ENCODE measurements around the gene PPP1R37.

PPP1R37 gene

DNA sequence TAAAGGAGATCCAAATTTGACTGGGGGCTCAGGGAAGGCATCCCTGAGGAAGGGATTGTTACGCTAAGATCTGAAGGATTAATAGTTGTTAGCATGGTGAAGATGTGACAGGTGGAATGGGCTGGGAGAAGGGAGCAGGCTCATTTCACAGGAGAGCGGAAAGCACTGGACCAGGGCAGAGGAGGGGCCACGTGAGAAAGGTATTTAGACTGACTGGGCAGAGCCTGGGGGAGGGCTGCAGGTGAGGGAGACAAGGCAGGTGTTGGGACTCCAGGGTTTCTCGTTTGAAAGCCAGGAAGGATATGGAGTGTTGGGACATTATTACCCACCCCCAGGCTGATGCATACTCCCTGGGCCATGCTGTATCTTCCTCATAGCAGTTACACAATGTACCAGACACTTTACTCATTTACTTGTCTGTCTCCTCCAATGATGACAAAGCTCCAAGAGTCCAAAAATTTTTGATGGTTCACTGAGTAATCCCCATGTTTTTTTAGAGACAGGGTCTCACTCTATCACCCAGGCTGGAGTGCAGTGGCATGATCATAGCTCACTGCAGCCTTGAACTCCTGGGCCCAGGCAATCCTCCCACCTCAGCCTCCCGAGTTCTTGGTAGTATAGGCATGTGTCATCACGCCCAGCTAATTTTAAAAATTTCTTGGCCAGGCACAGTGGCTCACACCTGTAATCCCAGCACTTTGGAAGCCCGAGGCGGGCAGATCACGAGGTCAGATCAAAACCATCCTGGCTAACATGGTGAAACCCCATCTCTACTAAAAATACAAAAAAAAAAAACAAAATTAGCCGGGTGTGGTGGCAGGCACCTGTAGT, 82.8 kb downstream of the PPP1R37 start:
- no peak for DNase-seq (ENCODE audit: low spot score)

GRCh38 chr19:45177817-45178261, 84.9 kb downstream of the PPP1R37 start, which contains the start of gene TRAPPC6A:
TRAPPC6A (minus strand) TSS chr19:45178237; CDS start chr19:45178218, 19 bp downstream.
- peak; percentile 82 for DNase-seq (ENCODE audit: low spot score)
- peak within 1 kb of the TSS; percentile 93 for H3K27ac ChIP-seq
- ChIA-PET POLR2A (ENCODE audit: low non-redundant PET) (interaction anchor here (0.9 to 1.3 kb wide), 2 partner anchors 13 to 85 kb away, joined by 3 read pairs; partner anchors contain the start of gene PPP1R37), CTCF (interaction anchor here (0.5 kb wide), 1 partner anchor 106 kb away, joined by 3 read pairs; no protein-coding TSS in a partner anchor)
- TF ChIP-seq CTCF (conservative IDR thresholded peaks at IDR 0.05; ENCODE audit: low read depth): no peak

More for the DNA sequence above, 82.8 kb downstream of the PPP1R37 start:
- POLR2A ChIA-PET (ENCODE audit: low non-redundant PET): no interaction called here
- no peak for TF ChIP-seq CTCF (conservative IDR thresholded peaks at IDR 0.05; ENCODE audit: low read depth)
- H3K27ac ChIP-seq: peak overlapping the region; percentile 93
- CTCF ChIA-PET: no interaction called here

DNA sequence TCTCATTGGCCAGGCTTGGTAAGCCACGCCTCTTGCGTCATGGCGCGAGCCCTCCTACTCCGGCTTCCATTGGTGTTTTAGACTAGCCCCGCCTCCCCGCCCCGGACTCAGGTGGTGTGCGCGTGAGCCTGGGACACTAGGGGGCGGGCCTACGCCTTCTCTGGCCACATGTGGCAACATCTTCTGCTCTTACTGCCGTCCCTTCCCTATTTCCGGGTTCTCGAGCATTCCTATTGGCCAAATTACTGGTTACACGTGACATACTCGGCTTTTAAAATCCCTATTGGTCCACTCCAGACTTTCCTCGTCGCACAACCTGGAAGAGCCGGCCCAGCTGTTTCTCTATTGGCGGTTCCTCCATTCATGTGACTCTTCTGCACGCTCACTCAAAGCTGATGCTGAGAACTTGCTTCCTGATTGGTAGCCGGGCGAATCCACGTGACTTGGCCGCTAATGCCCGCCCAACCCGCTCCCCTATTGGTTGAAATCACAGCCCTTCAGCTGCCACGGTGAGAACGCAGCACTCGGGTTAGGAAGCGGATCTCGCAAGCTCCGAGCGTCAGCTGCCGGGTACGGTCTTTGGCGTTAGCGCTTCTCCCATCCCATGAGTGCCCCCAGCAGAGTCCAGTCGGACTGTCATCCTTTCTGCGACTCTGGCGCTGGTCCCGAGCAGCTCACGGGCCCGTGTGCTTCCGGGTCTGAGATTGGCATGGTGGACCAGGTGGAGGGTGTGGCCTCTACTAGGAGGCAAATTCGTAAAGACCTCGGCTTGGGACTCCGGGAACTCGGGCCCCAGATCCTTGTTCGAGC, 85.5 kb downstream of the PPP1R37 start, which contains the start of gene BLOC1S3:
TSS of gene BLOC1S3 (plus strand) at position 523 of the 810 bp plus-strand sequence. CDS start 513 bp downstream, outside the sequence.
- DNase-seq (ENCODE audit: low spot score): peak; percentile 99
- POLR2A ChIA-PET (ENCODE audit: low non-redundant PET): interaction anchor here (0.9 to 1.3 kb wide), 3 partner anchors 14 to 86 kb away, joined by 3 to 4 read pairs (median 3); partner anchors contain the start of gene PPP1R37
- H3K27ac ChIP-seq: peak within 1 kb of the TSS; percentile 93
- TF ChIP-seq CTCF (conservative IDR thresholded peaks at IDR 0.05; ENCODE audit: low read depth): peak; percentile 30; the same call in 1 of the 2 replicates
- CTCF ChIA-PET: interaction anchor here (0.5 to 0.6 kb wide), 3 partner anchors 11 to 105 kb away, joined by 3 to 5 read pairs (median 4); no protein-coding TSS in a partner anchor

- H3K27ac ChIP-seq: peak overlapping the region; percentile 93
- TF ChIP-seq CTCF (conservative IDR thresholded peaks at IDR 0.05; ENCODE audit: low read depth): no peak
- ChIA-PET POLR2A (ENCODE audit: low non-redundant PET) (interaction anchor here (1.0 kb wide), 1 partner anchor 87 kb away, joined by 4 read pairs; no protein-coding TSS in a partner anchor), CTCF (interaction anchor here (0.6 kb wide), 1 partner anchor 10 kb away, joined by 4 read pairs; no protein-coding TSS in a partner anchor)
- DNase-seq (ENCODE audit: low spot score): no peak
Measured at GRCh38 chr19:45179072-45179891, 86.3 kb downstream of the PPP1R37 start.

GRCh38 chr19:45179892-45180370, 87.0 kb downstream of the PPP1R37 start:
- TF ChIP-seq CTCF (conservative IDR thresholded peaks at IDR 0.05; ENCODE audit: low read depth): no peak
- ChIA-PET CTCF (no interaction called here), POLR2A (ENCODE audit: low non-redundant PET) (interaction anchor here (0.6 to 1.0 kb wide), 3 partner anchors 88 to 129 kb away, joined by 3 to 4 read pairs (median 3); no protein-coding TSS in a partner anchor)
- DNase-seq (ENCODE audit: low spot score): no peak
- peak overlapping the region; percentile 93 for H3K27ac ChIP-seq
